Fibroblast of lung (primary cell): ENCODE data around the gene PIK3IP1. TPM values are rescaled to one million over a fixed set of nuclear protein-coding genes. Genes with fewer than 3 reads are reported as not detected.

Experiments
- DNase-seq, 2 donors: peaks; one replicate each; pipeline versions ENCODE4 v3.0.0 to v3.0.0-alpha.2; 2010; ENCODE audit warnings: low read depth in 2 of 2
- H2AFZ ChIP-seq: 2 replicates; pipeline ENCODE4 v1.5.1; 2012; ENCODE audit warnings: low read length, control low read depth, inconsistent platforms
- H3K27ac ChIP-seq: 2 replicates; pipeline ENCODE4 v1.5.1; 2011; ENCODE audit warnings: low read length, control low read depth; ENCODE audit not compliant: insufficient read depth
- H3K27me3 ChIP-seq: 2 replicates; pipeline ENCODE4 v1.5.1; 2011; ENCODE audit warnings: mild to moderate bottlenecking, low read length; ENCODE audit not compliant: control insufficient read depth, insufficient read depth
- H3K36me3 ChIP-seq: 2 replicates; pipeline ENCODE4 v1.5.1; 2011; ENCODE audit warnings: low read length; ENCODE audit not compliant: control insufficient read depth, insufficient read depth
- H3K4me1 ChIP-seq: 2 replicates; pipeline ENCODE4 v1.5.1; 2011; ENCODE audit warnings: low read length; ENCODE audit not compliant: control insufficient read depth, insufficient read depth; ENCODE audit errors: extremely low read depth
- H3K4me2 ChIP-seq: 2 replicates; pipeline ENCODE4 v1.5.1; 2011; ENCODE audit warnings: low read length, control low read depth; ENCODE audit not compliant: insufficient read depth; ENCODE audit errors: extremely low read depth
- H3K4me3 ChIP-seq, 4 experiments: fragments of 200-600 bp in 1 of 4; sonication (generic) in 1 of 4; replicated peaks in 1 of 4; 2 replicates each; pipeline ENCODE4 v1.5.1; 2011 to 2016; ENCODE audit warnings: low read length in 4 of 4, low read depth in 3 of 4, mild to moderate bottlenecking in 3 of 4, control low read depth in 2 of 4, inconsistent platforms in 1 of 4, mixed read lengths in 1 of 4; ENCODE audit not compliant: insufficient read depth in 1 of 4; ENCODE audit errors: control extremely low read depth in 1 of 4
- H3K79me2 ChIP-seq: 2 replicates; pipeline ENCODE4 v1.5.1; 2012; ENCODE audit warnings: mild to moderate bottlenecking, low read length, inconsistent platforms; ENCODE audit not compliant: control insufficient read depth, insufficient read depth
- H3K9ac ChIP-seq: 2 replicates; pipeline ENCODE4 v1.5.1; 2011; ENCODE audit warnings: mild to moderate bottlenecking, low read length, control low read depth; ENCODE audit not compliant: insufficient read depth
- H3K9me3 ChIP-seq: 2 replicates; pipeline ENCODE4 v1.5.1; 2012; ENCODE audit warnings: low read depth, low read length; ENCODE audit not compliant: control insufficient read depth, insufficient read depth
- H4K20me1 ChIP-seq: 2 replicates; pipeline ENCODE4 v1.5.1; 2011; ENCODE audit warnings: low read length; ENCODE audit not compliant: control insufficient read depth, insufficient read depth; ENCODE audit errors: extremely low read depth
- EZH2 ChIP-seq: IDR thresholded peaks from 2 replicates; pipeline ENCODE4 v1.5.1; 2012; ENCODE audit warnings: low read length, control low read depth, mild to moderate bottlenecking; ENCODE audit errors: missing control alignments
- polyA plus RNA-seq, 2 donors: library from polyadenylated mRNA; depleted of rRNA in 1 of 2; stranded (reverse) in 1 of 2; unstranded in 1 of 2; fragments of >200 nt; gene quantifications; 2 replicates each; pipeline ENCODE4 v1.2.1, GENCODE V29; 2011 to 2012; ENCODE audit warnings: missing spikeins in 1 of 2
- total RNA-seq: library from RNA; depleted of rRNA; stranded (reverse); fragments of >200 nt; gene quantifications from 2 replicates; pipeline ENCODE4 v1.2.1, GENCODE V29; 2014
- TF ChIP-seq, protein P1 (sequence below), 2 donors: IDR thresholded peaks in 1 of 2; conservative IDR thresholded peaks in 1 of 2; 1 replicate in 1 of 2; 2 replicates in 1 of 2; pipeline ENCODE4 v1.5.1; 2011 to 2012; ENCODE audit warnings: low read length in 2 of 2, control low read depth in 1 of 2, inconsistent platforms in 1 of 2, low read depth in 1 of 2, mild to moderate bottlenecking in 1 of 2

PIK3IP1 gene
- total and polyA plus RNA-seq, 2 donors (not counting 1 experiment from before 2014, with no cell fraction given), result 32.1 to 81.6 TPM

DNA sequence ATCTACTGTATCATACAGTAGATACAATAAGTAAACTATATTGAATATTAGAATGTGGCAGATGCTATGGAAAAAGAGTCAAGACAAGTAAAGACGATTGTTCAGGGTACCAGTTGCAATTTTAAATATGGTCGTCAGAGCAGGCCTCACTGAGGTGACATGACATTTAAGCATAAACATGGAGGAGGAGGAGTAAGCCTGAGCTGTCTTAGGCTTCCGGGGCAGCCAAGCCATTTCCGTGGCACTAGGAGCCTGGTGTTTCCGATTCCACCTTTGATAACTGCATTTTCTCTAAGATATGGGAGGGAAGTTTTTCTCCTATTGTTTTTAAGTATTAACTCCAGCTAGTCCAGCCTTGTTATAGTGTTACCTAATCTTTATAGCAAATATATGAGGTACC is 14.5 kb downstream of the PIK3IP1 start:
- TF ChIP-seq, protein P1, sequence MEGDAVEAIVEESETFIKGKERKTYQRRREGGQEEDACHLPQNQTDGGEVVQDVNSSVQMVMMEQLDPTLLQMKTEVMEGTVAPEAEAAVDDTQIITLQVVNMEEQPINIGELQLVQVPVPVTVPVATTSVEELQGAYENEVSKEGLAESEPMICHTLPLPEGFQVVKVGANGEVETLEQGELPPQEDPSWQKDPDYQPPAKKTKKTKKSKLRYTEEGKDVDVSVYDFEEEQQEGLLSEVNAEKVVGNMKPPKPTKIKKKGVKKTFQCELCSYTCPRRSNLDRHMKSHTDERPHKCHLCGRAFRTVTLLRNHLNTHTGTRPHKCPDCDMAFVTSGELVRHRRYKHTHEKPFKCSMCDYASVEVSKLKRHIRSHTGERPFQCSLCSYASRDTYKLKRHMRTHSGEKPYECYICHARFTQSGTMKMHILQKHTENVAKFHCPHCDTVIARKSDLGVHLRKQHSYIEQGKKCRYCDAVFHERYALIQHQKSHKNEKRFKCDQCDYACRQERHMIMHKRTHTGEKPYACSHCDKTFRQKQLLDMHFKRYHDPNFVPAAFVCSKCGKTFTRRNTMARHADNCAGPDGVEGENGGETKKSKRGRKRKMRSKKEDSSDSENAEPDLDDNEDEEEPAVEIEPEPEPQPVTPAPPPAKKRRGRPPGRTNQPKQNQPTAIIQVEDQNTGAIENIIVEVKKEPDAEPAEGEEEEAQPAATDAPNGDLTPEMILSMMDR (conservative IDR thresholded peaks at IDR 0.05 in 1 of 2, IDR thresholded peaks at IDR 0.05 in 1 of 2; ENCODE audit: low read depth in 1 of 2, low read length in 2 of 2), result no peak
- TF ChIP-seq EZH2, result no peak
- H2AFZ ChIP-seq, result no peak overlapping the region
- H3K9me3 ChIP-seq, result no peaks in the 10 kb centered on the region
- no peak for DNase-seq
- H3K9ac ChIP-seq, result no peak overlapping the region
- no peaks in the 10 kb centered on the region for H4K20me1 ChIP-seq
- no peaks in the 10 kb centered on the region for H3K27me3 ChIP-seq
- H3K4me1 ChIP-seq, result no peaks in the 10 kb centered on the region
- H3K27ac ChIP-seq, result no peak overlapping the region
- no peak overlapping the region for H3K4me3 ChIP-seq
- H3K4me2 ChIP-seq, result no peak overlapping the region
- peaks cover 13% of the 10 kb centered on the region for H3K36me3 ChIP-seq
- H3K79me2 ChIP-seq, result no peaks in the 10 kb centered on the region

DNA sequence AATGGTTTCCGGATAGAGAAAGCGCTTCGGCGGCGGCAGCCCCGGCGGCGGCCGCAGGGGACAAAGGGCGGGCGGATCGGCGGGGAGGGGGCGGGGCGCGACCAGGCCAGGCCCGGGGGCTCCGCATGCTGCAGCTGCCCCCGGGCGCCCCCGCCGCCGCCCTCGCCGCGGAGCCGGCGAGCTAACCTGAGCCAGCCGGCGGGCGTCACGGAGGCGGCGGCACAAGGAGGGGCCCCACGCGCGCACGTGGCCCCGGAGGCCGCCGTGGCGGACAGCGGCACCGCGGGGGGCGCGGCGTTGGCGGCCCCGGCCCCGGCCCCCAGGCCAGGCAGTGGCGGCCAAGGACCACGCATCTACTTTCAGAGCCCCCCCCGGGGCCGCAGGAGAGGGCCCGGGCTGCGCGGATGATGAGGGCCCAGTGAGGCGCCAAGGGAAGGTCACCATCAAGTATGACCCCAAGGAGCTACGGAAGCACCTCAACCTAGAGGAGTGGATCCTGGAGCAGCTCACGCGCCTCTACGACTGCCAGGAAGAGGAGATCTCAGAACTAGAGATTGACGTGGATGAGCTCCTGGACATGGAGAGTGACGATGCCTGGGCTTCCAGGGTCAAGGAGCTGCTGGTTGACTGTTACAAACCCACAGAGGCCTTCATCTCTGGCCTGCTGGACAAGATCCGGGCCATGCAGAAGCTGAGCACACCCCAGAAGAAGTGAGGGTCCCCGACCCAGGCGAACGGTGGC is 15.7 kb downstream of the PIK3IP1 start:
- no peak overlapping the region for H3K4me2 ChIP-seq
- H3K27me3 ChIP-seq, result no peaks in the 10 kb centered on the region
- no peaks in the 10 kb centered on the region for H4K20me1 ChIP-seq
- H3K9me3 ChIP-seq, result no peaks in the 10 kb centered on the region
- DNase-seq, result no peak
- H2AFZ ChIP-seq, result no peak overlapping the region
- no peaks in the 10 kb centered on the region for H3K4me1 ChIP-seq
- H3K4me3 ChIP-seq, result no peak overlapping the region
- TF ChIP-seq EZH2, result no peak
- TF ChIP-seq, protein P1 (conservative IDR thresholded peaks at IDR 0.05 in 1 of 2, IDR thresholded peaks at IDR 0.05 in 1 of 2; ENCODE audit: low read depth in 1 of 2, low read length in 2 of 2), result no peak
- peaks cover 16% of the 10 kb centered on the region for H3K36me3 ChIP-seq
- no peak overlapping the region for H3K27ac ChIP-seq
- no peaks in the 10 kb centered on the region for H3K79me2 ChIP-seq
- H3K9ac ChIP-seq, result no peak overlapping the region

DNA sequence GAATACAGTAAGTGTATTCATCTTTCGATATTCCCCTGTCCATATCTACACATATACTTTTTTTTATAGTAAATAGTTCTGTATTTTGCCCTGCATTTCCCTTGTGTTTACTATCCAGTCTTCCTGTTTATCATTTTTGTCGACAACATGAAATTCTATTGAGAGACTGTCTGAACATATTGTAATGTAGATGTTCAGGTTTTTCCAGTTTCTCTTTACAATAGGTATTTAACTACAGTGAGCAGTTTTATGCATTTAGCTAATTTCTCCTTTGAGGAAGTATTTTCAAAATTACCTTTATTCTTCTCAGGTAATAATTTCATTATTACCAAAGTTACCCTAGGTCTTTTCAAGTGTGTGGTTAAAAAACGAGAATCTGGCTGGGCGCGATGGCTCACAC is 16.7 kb downstream of the PIK3IP1 start:
- peaks cover 16% of the 10 kb centered on the region for H3K36me3 ChIP-seq
- TF ChIP-seq, protein P1 (conservative IDR thresholded peaks at IDR 0.05 in 1 of 2, IDR thresholded peaks at IDR 0.05 in 1 of 2; ENCODE audit: low read depth in 1 of 2, low read length in 2 of 2), result no peak
- no peak for TF ChIP-seq EZH2

More for the DNA sequence above, 16.7 kb downstream of the PIK3IP1 start:
- H3K4me1 ChIP-seq, result no peaks in the 10 kb centered on the region
- no peak for DNase-seq
- no peak overlapping the region for H3K27ac ChIP-seq
- no peak overlapping the region for H2AFZ ChIP-seq
- no peak overlapping the region for H3K4me2 ChIP-seq
- no peaks in the 10 kb centered on the region for H3K9me3 ChIP-seq
- H3K79me2 ChIP-seq, result no peaks in the 10 kb centered on the region
- no peak overlapping the region for H3K9ac ChIP-seq
- H4K20me1 ChIP-seq, result no peaks in the 10 kb centered on the region
- no peaks in the 10 kb centered on the region for H3K27me3 ChIP-seq
- H3K4me3 ChIP-seq, result no peak overlapping the region
